ENCODE measurements around the gene RAB40B. TPM values are rescaled to one million over a fixed set of nuclear protein-coding genes. Genes with fewer than 3 reads are reported as not detected.
A peak's percentile ranks its signal among the peaks of the same experiment; 100 is the strongest.

RAB40B gene
- total RNA-seq, 1 experiment from 2014 or later = 37.8 TPM

- in situ Hi-C loops (cut with HindIII; ENCODE audit: low sequenced_read_pairs) = no loop called here
- no peak for DNase-seq (ENCODE audit: low spot score)
Measured at GRCh38 chr17:82675476-82676245, 22.8 kb downstream of the RAB40B start.

- no peak for DNase-seq (ENCODE audit: low spot score)
- in situ Hi-C loops (cut with HindIII; ENCODE audit: low sequenced_read_pairs) = no loop called here
Measured at GRCh38 chr17:82674656-82675475, 23.6 kb downstream of the RAB40B start.

GRCh38 chr17:82670661-82671450 is 27.6 kb downstream of the RAB40B start:
- in situ Hi-C loops (cut with HindIII; ENCODE audit: low sequenced_read_pairs) = no loop called here
- DNase-seq (ENCODE audit: low spot score) = no peak

DNA sequence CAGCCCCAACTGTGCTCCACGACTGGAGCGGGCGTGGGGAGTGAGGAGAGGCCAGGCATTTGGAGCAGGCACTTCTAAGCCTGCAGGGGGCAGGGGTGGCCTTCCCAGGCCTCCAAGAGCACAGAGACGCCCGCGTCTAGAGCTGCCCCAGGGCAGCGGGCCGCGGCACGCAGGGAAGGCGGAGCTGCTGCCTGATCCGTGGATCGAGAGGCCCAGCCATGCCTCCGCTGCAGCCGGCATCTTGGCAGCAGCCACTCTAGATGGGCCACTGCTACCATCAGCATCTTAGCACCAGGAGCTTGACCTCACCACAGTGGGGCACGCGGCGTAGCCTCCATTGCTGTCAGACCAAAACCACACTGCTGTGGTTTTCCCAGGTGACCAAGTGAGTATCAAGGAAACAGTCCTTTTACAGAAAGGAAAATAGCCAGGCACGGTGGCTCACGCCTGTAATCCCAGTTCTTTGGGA is 29.8 kb downstream of the RAB40B start:
- in situ Hi-C loops (cut with HindIII; ENCODE audit: low sequenced_read_pairs) = loop anchor here (10.0 kb wide), 1 partner anchor 96 kb away; no protein-coding TSS in a partner anchor

DNA sequence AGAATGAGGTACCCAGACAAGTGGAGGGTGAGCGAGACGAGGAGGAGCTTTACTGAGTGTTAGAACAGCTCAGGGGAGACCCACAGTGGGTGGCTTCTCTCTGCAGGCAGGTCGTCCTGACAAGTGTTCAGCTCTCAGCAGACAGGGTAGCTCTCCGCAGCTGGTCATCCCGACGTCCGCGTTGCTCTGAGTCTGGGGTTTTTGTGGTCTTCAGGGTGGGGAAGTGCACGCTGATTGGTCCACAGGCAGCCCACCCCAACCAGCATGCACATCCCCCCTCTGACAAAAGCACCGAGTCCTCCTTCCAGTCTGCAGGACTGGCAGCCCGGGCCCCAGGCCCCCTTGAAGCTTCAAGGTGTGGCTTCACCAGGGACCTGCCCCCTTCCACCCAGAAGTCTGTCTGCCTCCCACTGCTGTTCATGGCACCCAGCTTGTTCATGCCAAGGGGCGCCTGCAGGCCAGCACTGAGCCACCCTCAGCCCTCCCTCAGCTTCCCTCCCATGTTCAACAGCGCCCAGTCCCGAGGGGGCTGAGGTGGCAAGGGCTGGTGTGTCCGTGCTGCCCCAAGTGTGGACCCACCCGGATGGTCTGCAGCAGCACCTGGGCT is 30.4 kb downstream of the RAB40B start:
- no peak for DNase-seq (ENCODE audit: low spot score)
- in situ Hi-C loops (cut with HindIII; ENCODE audit: low sequenced_read_pairs) = loop anchor here (10.0 kb wide), 1 partner anchor 97 kb away; no protein-coding TSS in a partner anchor

More for the DNA sequence above, 29.8 kb downstream of the RAB40B start:
- DNase-seq (ENCODE audit: low spot score) = peak; percentile 65

DNA sequence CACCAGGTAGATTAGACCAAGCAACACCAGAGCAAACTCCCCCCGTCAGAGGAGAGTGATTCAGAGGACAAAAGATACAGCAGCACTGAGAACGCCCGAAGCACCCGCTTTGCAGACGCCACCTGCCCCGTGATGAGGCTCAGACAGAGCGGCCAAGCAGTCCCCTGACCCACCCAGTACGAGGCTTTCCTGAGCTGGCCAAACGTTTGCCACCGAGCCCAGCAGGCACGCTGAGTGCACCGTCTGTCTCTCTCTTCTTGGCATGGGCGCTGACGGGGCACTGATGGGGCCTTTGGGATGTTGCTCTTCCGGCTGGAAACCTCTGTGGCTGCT is 30.9 kb downstream of the RAB40B start:
- DNase-seq (ENCODE audit: low spot score) = peak; percentile 78
- in situ Hi-C loops (cut with HindIII; ENCODE audit: low sequenced_read_pairs) = loop anchor here (10.0 kb wide), 1 partner anchor 97 kb away; no protein-coding TSS in a partner anchor

DNA sequence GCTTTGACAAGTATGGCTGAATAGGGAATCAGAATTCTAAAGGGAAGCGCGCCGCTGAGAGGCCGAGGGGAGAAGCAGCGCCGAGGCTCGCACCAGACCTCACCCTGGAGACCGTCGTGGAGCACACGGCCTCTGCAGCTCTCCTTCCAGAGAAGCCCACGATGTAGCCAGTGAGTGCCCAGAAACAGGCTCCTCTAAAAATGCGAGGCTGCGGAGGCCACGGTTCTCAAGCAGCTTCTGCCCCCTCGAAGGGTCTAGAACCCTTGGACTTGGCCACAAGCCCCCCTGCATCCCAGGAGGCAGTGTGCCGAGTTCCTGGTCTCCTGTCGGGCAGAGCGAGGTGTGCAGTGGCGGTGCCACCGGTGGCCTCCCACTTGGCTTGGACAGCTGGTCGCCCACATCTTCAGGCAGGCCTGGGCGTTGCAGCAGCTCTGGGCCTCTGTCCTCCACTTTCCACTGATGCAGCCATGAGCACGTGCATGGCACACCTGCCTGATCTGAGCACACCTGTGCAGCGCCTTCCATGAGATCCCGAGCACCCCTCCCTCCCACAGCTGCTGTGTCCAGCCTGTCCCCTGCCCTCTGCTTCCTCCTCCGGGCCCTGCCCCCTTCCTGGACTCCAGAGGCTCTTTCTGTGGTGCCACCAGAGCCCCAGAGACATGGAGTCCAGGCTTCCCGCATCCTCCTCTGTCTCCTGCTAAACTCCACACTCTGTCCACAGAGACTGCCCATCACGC is 31.4 kb downstream of the RAB40B start:
- no peak for DNase-seq (ENCODE audit: low spot score)
- in situ Hi-C loops (cut with HindIII; ENCODE audit: low sequenced_read_pairs) = loop anchor here (10.0 kb wide), 1 partner anchor 98 kb away; no protein-coding TSS in a partner anchor

DNA sequence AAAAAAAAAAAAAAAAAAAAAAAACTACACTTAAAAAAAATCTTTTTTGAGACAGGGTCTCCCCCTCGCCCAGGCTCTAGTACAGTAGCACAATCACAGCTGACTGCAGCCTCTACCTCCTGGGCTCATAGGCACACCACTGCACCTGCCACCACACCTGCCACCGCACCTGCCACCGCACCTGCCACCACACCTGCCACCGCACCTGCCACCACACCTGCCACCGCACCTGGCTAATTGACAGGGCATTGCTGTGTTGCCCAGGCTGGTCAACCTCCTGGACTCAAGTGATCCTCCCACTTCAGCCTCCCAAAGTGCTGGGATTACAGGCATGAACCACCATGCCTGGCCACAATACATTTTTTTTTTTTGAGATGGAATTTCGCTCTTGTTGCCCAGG is 32.6 kb downstream of the RAB40B start:
- no peak for DNase-seq (ENCODE audit: low spot score)
- in situ Hi-C loops (cut with HindIII; ENCODE audit: low sequenced_read_pairs) = loop anchor here (10.0 kb wide), 1 partner anchor 99 kb away; no protein-coding TSS in a partner anchor

GRCh38 chr17:82665217-82665616 is 33.3 kb downstream of the RAB40B start:
- DNase-seq (ENCODE audit: low spot score) = no peak
- in situ Hi-C loops (cut with HindIII; ENCODE audit: low sequenced_read_pairs) = loop anchor here (10.0 kb wide), 1 partner anchor 100 kb away; no protein-coding TSS in a partner anchor

DNA sequence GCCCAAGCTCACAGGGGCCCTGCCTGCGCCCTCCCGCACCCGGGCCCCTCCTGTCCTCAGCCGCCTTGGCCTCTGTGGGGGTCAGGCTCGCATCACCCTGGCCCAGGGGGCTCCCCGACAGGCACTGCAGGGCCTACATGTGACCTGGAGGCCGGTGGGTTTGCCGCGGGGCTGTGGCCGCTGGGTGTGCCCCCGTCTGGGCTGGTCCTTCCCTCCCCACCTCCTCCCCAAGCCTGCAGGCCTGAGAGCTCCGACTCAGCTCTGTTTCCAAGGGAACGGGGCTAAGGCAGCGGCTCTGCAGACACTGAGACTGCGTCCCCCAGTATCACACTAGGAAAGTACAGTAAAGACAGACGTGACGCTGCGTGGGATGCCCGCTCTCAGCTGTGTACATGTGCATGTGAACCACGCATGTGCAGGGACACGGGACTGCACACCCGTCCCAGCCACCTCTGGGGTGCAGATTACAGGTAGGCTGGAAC is 33.8 kb downstream of the RAB40B start:
- no peak for DNase-seq (ENCODE audit: low spot score)
- in situ Hi-C loops (cut with HindIII; ENCODE audit: low sequenced_read_pairs) = loop anchor here (10.0 kb wide), 1 partner anchor 100 kb away; no protein-coding TSS in a partner anchor

DNA sequence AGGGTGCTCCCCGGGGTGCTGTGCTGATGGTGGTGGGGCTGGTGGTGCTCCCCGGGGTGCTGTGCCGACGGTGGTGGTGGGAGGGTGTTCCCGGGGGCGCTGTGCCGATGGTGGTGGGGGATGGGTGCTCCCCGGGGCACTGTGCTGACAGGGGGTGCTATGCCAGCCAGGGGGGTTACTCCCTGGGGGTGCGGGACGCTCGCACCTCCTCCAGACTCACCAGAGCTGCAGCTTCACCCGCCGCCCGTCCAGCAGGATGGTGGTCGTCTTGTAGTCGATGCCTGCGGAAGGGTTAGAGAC is 34.3 kb downstream of the RAB40B start:
- no peak for DNase-seq (ENCODE audit: low spot score)
- in situ Hi-C loops (cut with HindIII; ENCODE audit: low sequenced_read_pairs) = loop anchor here (10.0 kb wide), 1 partner anchor 101 kb away; no protein-coding TSS in a partner anchor

- no peak for DNase-seq (ENCODE audit: low spot score)
- in situ Hi-C loops (cut with HindIII; ENCODE audit: low sequenced_read_pairs) = loop anchor here (10.0 kb wide), 1 partner anchor 101 kb away; no protein-coding TSS in a partner anchor
Measured at GRCh38 chr17:82663381-82664275, 34.9 kb downstream of the RAB40B start.

- no peak for DNase-seq (ENCODE audit: low spot score)
- in situ Hi-C loops (cut with HindIII; ENCODE audit: low sequenced_read_pairs) = loop anchor here (10.0 kb wide), 1 partner anchor 102 kb away; no protein-coding TSS in a partner anchor
Measured at GRCh38 chr17:82662711-82663261, 35.7 kb downstream of the RAB40B start.

DNA sequence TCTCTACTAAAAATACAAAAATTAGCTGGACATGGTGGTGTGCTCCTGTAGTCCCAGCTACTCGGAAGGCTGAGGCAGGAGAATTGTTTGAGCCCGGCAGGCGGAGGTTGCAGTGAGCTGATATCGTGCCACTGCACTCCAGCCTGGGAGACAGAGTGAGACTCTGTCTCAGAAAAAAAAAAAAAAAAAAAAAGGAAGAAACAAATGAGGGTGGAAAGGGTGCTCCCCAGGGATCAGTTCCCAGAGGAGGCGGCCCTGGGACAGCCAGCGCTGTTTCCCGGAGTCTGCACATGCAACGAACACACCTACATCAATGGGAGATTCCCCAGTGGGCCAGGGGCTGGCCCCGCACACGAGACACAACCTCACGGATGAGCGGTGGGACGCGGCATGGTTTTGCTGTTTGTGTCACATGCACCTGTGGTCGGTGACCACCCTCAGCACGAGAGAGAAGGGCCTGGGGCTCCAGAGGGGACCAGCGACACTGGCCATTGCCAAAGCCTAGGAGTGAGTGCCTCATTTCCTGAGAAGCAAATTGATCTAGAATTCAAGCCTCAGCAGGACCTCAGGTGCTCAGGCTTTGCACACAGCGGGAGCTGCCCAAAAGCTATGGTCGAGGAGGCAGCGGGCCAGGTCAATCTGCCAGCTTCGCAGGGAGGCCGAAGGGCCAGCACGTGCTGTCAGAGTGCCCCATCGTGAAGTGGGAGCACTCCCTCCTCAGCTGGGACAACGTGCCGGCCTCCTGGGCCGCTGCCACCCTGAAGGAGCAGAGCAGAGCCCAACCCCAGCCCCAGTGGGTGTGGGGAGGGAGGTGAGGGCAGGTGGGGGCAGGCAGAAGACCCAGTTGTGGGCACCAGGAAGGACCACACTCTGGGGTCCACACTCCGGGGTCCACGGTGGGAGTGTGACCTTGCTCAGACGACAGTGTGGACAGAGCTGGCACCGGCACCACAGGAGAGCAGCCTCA is 36.5 kb downstream of the RAB40B start:
- DNase-seq (ENCODE audit: low spot score) = peak; percentile 40
- in situ Hi-C loops (cut with HindIII; ENCODE audit: low sequenced_read_pairs) = loop anchor here (10.0 kb wide), 1 partner anchor 103 kb away; no protein-coding TSS in a partner anchor

GRCh38 chr17:82659886-82660285 is 38.6 kb downstream of the RAB40B start:
- in situ Hi-C loops (cut with HindIII; ENCODE audit: low sequenced_read_pairs) = loop anchor here (10.0 kb wide), 1 partner anchor 105 kb away; no protein-coding TSS in a partner anchor
- no peak for DNase-seq (ENCODE audit: low spot score)

Data from G401 (cell line).